IMR-90 (cell line): ENCODE measurements around the gene CDK5RAP2. TPM values are rescaled to one million over a fixed set of nuclear protein-coding genes. Genes with fewer than 3 reads are reported as not detected.

Experiments
- ATAC-seq: fragments of 200-7000 bp; cut with Tn5 transposase; 2 replicates; pipeline ENCODE4 v1.9.1; 2020; ENCODE audit warnings: low read depth, mild to moderate bottlenecking, moderate library complexity
- BruUV-seq: library from RNA; stranded (reverse); fragments of 400-500 nt; replicated peaks from 2 replicates; lab custom pipeline; 2021; lab: Mats Ljungman, UMichigan
- CTCF ChIA-PET: fragments of 300-600 bp; formaldehyde crosslinking; extraction: SDS; loops from one replicate; lab custom pipeline; 2021; ENCODE audit warnings: antibody characterized with exemption; lab: Yijun Ruan, JAX
- POLR2A ChIA-PET: fragments of 300-600 bp; sonication (Branson Sonifier 250); formaldehyde crosslinking; loops from one replicate; lab custom pipeline; 2022; ENCODE audit warnings: antibody characterized with exemption; ENCODE audit not compliant: unreplicated experiment; lab: Charles Lee
- DNase-seq: peaks from one replicate; pipeline ENCODE4 v3.0.0; 2013
- H2AFZ ChIP-seq: replicated peaks from 2 replicates; pipeline ENCODE3; 2013; ENCODE audit warnings: low read length, mild to moderate bottlenecking; ENCODE audit not compliant: poor library complexity
- H2AK5ac ChIP-seq: 2 replicates; pipeline ENCODE4 v1.6.1; 2013; ENCODE audit warnings: low read depth, low read length, inconsistent platforms
- H2AK9ac ChIP-seq: replicated peaks from 2 replicates; pipeline ENCODE3; 2013; ENCODE audit warnings: mild to moderate bottlenecking, low read depth, low read length, moderate library complexity; ENCODE audit not compliant: poor library complexity
- H2BK120ac ChIP-seq: 2 replicates; pipeline ENCODE4 v1.6.1; 2013; ENCODE audit warnings: low read depth, low read length, inconsistent platforms
- H2BK15ac ChIP-seq: 3 replicates; pipeline ENCODE4 v1.6.1; 2013; ENCODE audit warnings: low read depth, low read length, inconsistent platforms
- H2BK20ac ChIP-seq: 2 replicates; pipeline ENCODE4 v1.6.1; 2013; ENCODE audit warnings: low read depth, mild to moderate bottlenecking, inconsistent platforms, low read length, moderate library complexity
- H2BK5ac ChIP-seq: 2 replicates; pipeline ENCODE4 v1.6.1; 2013; ENCODE audit warnings: mild to moderate bottlenecking, low read depth, low read length, inconsistent platforms; ENCODE audit not compliant: poor library complexity, severe bottlenecking
- H3K14ac ChIP-seq: replicated peaks from 2 replicates; pipeline ENCODE4 v1.6.1; 2013; ENCODE audit warnings: low read depth, low read length, inconsistent platforms
- H3K18ac ChIP-seq: 2 replicates; pipeline ENCODE4 v1.6.1; 2013; ENCODE audit warnings: low read depth, low read length, control low read depth
- H3K23ac ChIP-seq: 2 replicates; pipeline ENCODE4 v1.6.1; 2013; ENCODE audit warnings: low read depth, low read length, inconsistent platforms
- H3K27ac ChIP-seq: 2 replicates; pipeline ENCODE4 v1.5.1; 2013; ENCODE audit warnings: mild to moderate bottlenecking, control low read depth, low read length; ENCODE audit not compliant: insufficient read depth
- H3K27me3 ChIP-seq: 2 replicates; pipeline ENCODE4 v1.6.1; 2013; ENCODE audit warnings: low read length; ENCODE audit not compliant: control insufficient read depth, insufficient read depth
- H3K36me3 ChIP-seq: 2 replicates; pipeline ENCODE4 v1.6.1; 2013; ENCODE audit warnings: low read length, mixed read lengths; ENCODE audit not compliant: control insufficient read depth, insufficient read depth
- H3K4ac ChIP-seq: 2 replicates; pipeline ENCODE4 v1.6.1; 2013; ENCODE audit warnings: low read depth, low read length, inconsistent platforms
- H3K4me1 ChIP-seq: 2 replicates; pipeline ENCODE4 v1.6.1; 2013; ENCODE audit warnings: low read length, mixed read lengths; ENCODE audit not compliant: control insufficient read depth, insufficient read depth
- H3K4me2 ChIP-seq: 2 replicates; pipeline ENCODE4 v1.6.1; 2013; ENCODE audit warnings: low read depth, mild to moderate bottlenecking, control low read depth, low read length, moderate library complexity
- H3K4me3 ChIP-seq: 2 replicates; pipeline ENCODE4 v1.5.1; 2013; ENCODE audit warnings: low read depth, mild to moderate bottlenecking, control low read depth, low read length, moderate library complexity; ENCODE audit not compliant: insufficient read depth
- H3K56ac ChIP-seq: 2 replicates; pipeline ENCODE4 v1.6.1; 2013; ENCODE audit warnings: low read length, inconsistent platforms; ENCODE audit not compliant: insufficient read depth; ENCODE audit errors: extremely low read depth
- H3K79me1 ChIP-seq, 2 experiments: 2 replicates each; pipeline ENCODE4 v1.6.1; 2013; ENCODE audit warnings: low read length in 2 of 2, inconsistent platforms in 1 of 2, low read depth in 1 of 2
- H3K9ac ChIP-seq: 2 replicates; pipeline ENCODE4 v1.6.1; 2013; ENCODE audit warnings: low read depth, low read length, control low read depth
- H3K9me1 ChIP-seq: 2 replicates; pipeline ENCODE4 v1.6.1; 2013; ENCODE audit warnings: low read length, inconsistent platforms; ENCODE audit not compliant: insufficient read depth
- H3K9me3 ChIP-seq: 2 replicates; pipeline ENCODE4 v1.6.1; 2013; ENCODE audit warnings: low read length; ENCODE audit not compliant: control insufficient read depth, insufficient read depth
- H4K20me1 ChIP-seq: 2 replicates; pipeline ENCODE4 v1.6.1; 2013; ENCODE audit warnings: low read length, inconsistent platforms; ENCODE audit not compliant: insufficient read depth
- H4K5ac ChIP-seq: 2 replicates; pipeline ENCODE4 v1.6.1; 2013; ENCODE audit warnings: mild to moderate bottlenecking, low read depth, low read length, control low read depth
- H4K8ac ChIP-seq, 2 experiments: 2 replicates each; pipeline ENCODE4 v1.6.1; 2013; ENCODE audit warnings: low read depth in 2 of 2, low read length in 2 of 2, control low read depth in 1 of 2, inconsistent platforms in 1 of 2
- H4K91ac ChIP-seq: 2 replicates; pipeline ENCODE4 v1.6.1; 2013; ENCODE audit warnings: low read depth, low read length, inconsistent platforms; ENCODE audit not compliant: insufficient read depth
- CEBPB ChIP-seq: IDR thresholded peaks from 2 replicates; pipeline ENCODE4 v1.6.1; 2012; ENCODE audit warnings: low read depth, low read length, improper control_type of control experiment
- CHD1 ChIP-seq: IDR thresholded peaks from 2 replicates; pipeline ENCODE4 v1.6.1; 2012; ENCODE audit warnings: low read depth, low read length, improper control_type of control experiment
- MAFK ChIP-seq: IDR thresholded peaks from 2 replicates; pipeline ENCODE4 v1.6.1; 2012; ENCODE audit warnings: low read depth, low read length, improper control_type of control experiment
- MAZ ChIP-seq: IDR thresholded peaks from 2 replicates; pipeline ENCODE4 v1.6.1; 2012; ENCODE audit warnings: low read depth, mild to moderate bottlenecking, low read length, improper control_type of control experiment, moderate library complexity, borderline replicate concordance
- MXI1 ChIP-seq: IDR thresholded peaks from 2 replicates; pipeline ENCODE4 v1.6.1; 2012; ENCODE audit warnings: low read depth, mild to moderate bottlenecking, low read length, moderate library complexity, borderline replicate concordance
- NFE2L2 ChIP-seq: fragments of 150-350 bp; IDR thresholded peaks from 2 replicates; pipeline ENCODE4 v1.6.1; 2016; ENCODE audit warnings: low read depth, mild to moderate bottlenecking, low read length
- POLR2A ChIP-seq: IDR thresholded peaks from 2 replicates; pipeline ENCODE4 v1.6.1; 2012; ENCODE audit warnings: mild to moderate bottlenecking, low read depth, low read length
- RAD21 ChIP-seq: IDR thresholded peaks from 2 replicates; pipeline ENCODE4 v1.6.1; 2012; ENCODE audit warnings: low read length, improper control_type of control experiment
- SMC3 ChIP-seq: fragments of 150-350 bp; IDR thresholded peaks from 2 replicates; pipeline ENCODE4 v1.6.1; 2016; ENCODE audit warnings: low read depth, mild to moderate bottlenecking, antibody characterized with exemption, low read length, moderate library complexity
- WGBS, 2 experiments: methylation state at CpG; one replicate each; pipeline versions ENCODE4 v1.1.5 to v1.1.7; 2013; ENCODE audit warnings: missing lambda C conversion rate in 2 of 2; ENCODE audit not compliant: insufficient read length in 1 of 2; ENCODE audit errors: extremely low coverage in 2 of 2; 5-methylcytosine and 5-hydroxymethylcytosine counted together
- dilution Hi-C: fragments of 300-500 bp; cut with HindIII; formaldehyde crosslinking; loops from one replicate; pipeline ENCODE4 v1.14.3; 2018; ENCODE audit warnings: low sequenced_read_pairs; ENCODE audit not compliant: unreplicated experiment
- in situ Hi-C: fragments of 300-500 bp; cut with MboI; formaldehyde crosslinking; loops from 3 replicates; pipeline ENCODE4 v1.14.3; 2019; ENCODE audit warnings: low sequenced_read_pairs, inconsistent platforms, mixed read lengths
- intact Hi-C: fragments of 100-400 bp; cut with micrococcal nuclease; formaldehyde crosslinking; loops from 2 replicates; pipeline ENCODE4 v1.10.0; 2022
- polyA plus RNA-seq, 3 experiments: library from polyadenylated mRNA; depleted of rRNA; stranded (reverse); fragments of >200 nt; gene quantifications; 2 replicates each; pipeline ENCODE4 v1.2.3, GENCODE V29; 2012; ENCODE audit warnings: low replicate concordance in 1 of 3
- total RNA-seq: library from RNA; depleted of rRNA; stranded (reverse); fragments of >200 nt; gene quantifications from 2 replicates; pipeline ENCODE4 v1.2.3, GENCODE V29; 2012
- TF ChIP-seq, protein P1 (sequence below): fragments of 150-350 bp; IDR thresholded peaks from 2 replicates; pipeline ENCODE4 v1.6.1; 2017; ENCODE audit warnings: mild to moderate bottlenecking, antibody characterized with exemption, low read length, low read depth
- TF ChIP-seq, protein P2 (sequence below): conservative IDR thresholded peaks from 2 replicates; pipeline ENCODE4 v1.5.1; 2012; ENCODE audit warnings: mild to moderate bottlenecking, low read depth, low read length, improper control_type of control experiment

The CDK5RAP2 gene
- total and polyA plus RNA-seq, 2 of the 4 experiments (the other 2 are of a cell fraction), result 29.5 to 31.7 TPM

DNA sequence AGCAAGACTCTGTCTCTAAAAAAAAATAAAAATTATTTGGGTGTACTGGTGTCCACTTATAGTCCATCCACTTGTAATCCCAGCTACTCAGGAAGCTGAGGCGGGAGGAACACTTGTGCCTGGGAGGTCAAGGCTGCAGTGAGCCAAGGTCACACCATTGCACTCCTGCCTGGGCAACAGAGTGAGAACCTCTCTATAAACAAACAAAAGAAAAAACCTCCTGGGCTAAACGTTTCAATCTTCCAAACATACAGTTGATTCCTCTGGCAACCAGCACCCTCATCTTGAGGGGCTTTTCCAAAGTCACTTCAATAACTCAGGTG is 13.9 kb upstream of the CDK5RAP2 start:
- dilution Hi-C loops, result no loop called here
- no peak for TF ChIP-seq CEBPB
- no peak for TF ChIP-seq MXI1
- no peak for TF ChIP-seq NFE2L2
- TF ChIP-seq RAD21, result no peak
- TF ChIP-seq MAZ, result no peak
- no peak for TF ChIP-seq SMC3
- TF ChIP-seq, protein P1, sequence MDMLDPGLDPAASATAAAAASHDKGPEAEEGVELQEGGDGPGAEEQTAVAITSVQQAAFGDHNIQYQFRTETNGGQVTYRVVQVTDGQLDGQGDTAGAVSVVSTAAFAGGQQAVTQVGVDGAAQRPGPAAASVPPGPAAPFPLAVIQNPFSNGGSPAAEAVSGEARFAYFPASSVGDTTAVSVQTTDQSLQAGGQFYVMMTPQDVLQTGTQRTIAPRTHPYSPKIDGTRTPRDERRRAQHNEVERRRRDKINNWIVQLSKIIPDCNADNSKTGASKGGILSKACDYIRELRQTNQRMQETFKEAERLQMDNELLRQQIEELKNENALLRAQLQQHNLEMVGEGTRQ, result no peak
- TF ChIP-seq CHD1, result no peak
- TF ChIP-seq POLR2A, result no peak
- TF ChIP-seq MAFK, result no peak
- TF ChIP-seq, protein P2, sequence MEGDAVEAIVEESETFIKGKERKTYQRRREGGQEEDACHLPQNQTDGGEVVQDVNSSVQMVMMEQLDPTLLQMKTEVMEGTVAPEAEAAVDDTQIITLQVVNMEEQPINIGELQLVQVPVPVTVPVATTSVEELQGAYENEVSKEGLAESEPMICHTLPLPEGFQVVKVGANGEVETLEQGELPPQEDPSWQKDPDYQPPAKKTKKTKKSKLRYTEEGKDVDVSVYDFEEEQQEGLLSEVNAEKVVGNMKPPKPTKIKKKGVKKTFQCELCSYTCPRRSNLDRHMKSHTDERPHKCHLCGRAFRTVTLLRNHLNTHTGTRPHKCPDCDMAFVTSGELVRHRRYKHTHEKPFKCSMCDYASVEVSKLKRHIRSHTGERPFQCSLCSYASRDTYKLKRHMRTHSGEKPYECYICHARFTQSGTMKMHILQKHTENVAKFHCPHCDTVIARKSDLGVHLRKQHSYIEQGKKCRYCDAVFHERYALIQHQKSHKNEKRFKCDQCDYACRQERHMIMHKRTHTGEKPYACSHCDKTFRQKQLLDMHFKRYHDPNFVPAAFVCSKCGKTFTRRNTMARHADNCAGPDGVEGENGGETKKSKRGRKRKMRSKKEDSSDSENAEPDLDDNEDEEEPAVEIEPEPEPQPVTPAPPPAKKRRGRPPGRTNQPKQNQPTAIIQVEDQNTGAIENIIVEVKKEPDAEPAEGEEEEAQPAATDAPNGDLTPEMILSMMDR, result no peak
- WGBS, 2 experiments, result no CpG with 5 or more reads among the region's 2 CpGs
- Histone ChIP-seq H4K8ac (no peak overlapping the region), H3K27ac (no peak overlapping the region), H3K9ac (no peak overlapping the region), H3K4me1 (no peaks in the 10 kb centered on the region), H2AFZ (no peak overlapping the region), H2BK120ac (no peak overlapping the region), H4K20me1 (no peaks in the 10 kb centered on the region), H3K18ac (no peak overlapping the region), H3K23ac (no peak overlapping the region), H2AK5ac (no peak overlapping the region), H3K9me1 (no peaks in the 10 kb centered on the region), H3K14ac (no peak overlapping the region), H2AK9ac (no peak overlapping the region), H2BK20ac (no peak overlapping the region), H4K91ac (no peak overlapping the region), H3K79me1 (no peaks in the 10 kb centered on the region), H3K4me3 (no peak overlapping the region), H2BK5ac (no peak overlapping the region), H3K56ac (no peak overlapping the region), H3K27me3 (no peaks in the 10 kb centered on the region), H3K4me2 (no peak overlapping the region), H3K4ac (no peak overlapping the region), H3K9me3 (0 out of 2 replicates have a peak, but pooled peaks cover 4% of the 10 kb centered on the region), H3K36me3 (no peaks in the 10 kb centered on the region), H2BK15ac (no peak overlapping the region), H4K5ac (no peak overlapping the region)
- ChIA-PET CTCF (interaction anchor here (0.6 kb wide), 1 partner anchor 391 kb away, joined by 3 read pairs; no protein-coding TSS in a partner anchor), POLR2A (no interaction called here)
- DNase-seq (no peak), ATAC-seq (no peak)
- intact Hi-C loops, result no loop called here
- in situ Hi-C loops, result no loop called here
- BruUV-seq, result no TSS peak
